NCI-H1092 treated with DMSO at 0.1 percent for 48 hours (cell line): Measurements from ENCODE around the gene SHC3.

Source experiments
- DNase-seq: peaks from one replicate; lab custom pipeline; 2025; lab: John Stamatoyannopoulos, UW

Gene SHC3

DNA sequence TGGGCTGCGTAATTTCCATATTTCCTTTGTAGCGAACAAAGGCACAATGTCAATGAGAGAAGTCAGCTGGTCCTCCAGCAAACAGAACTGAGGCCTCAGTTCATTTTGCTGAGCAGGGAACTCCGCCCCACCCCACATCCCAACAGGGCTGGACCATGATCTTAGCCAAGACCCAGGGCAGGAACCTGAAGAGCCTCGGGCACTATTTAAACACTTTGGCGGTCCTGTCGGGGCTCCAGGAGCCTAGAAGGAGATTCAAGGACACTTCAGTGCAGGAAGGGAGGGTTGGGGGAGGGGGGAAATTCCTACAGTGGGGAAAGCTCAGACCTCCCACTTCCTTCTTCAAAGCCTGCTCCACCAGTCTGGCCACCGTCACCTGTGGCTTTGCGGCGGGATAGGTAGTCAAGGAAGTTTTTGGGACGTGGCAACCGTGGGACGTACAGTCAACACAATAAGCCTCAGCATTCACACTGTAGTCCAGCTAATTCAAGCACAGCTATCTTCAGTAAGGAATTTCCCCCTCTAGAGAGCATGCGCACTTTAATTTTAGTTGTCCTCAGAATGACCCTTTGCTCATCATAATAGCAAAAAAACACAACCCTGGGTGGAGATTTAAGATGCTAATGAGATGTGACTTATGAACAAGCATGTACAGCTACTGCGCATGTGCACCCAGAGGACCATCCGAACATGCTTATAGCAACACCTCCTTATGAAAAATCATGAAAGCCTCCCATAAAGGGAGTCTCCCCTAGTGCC lies 156.4 kb downstream of the SHC3 start:
- DNase-seq = no peak

- no peak for DNase-seq
Observed at GRCh38 chr9:89021154-89021803, 157.3 kb downstream of the SHC3 start.

DNA sequence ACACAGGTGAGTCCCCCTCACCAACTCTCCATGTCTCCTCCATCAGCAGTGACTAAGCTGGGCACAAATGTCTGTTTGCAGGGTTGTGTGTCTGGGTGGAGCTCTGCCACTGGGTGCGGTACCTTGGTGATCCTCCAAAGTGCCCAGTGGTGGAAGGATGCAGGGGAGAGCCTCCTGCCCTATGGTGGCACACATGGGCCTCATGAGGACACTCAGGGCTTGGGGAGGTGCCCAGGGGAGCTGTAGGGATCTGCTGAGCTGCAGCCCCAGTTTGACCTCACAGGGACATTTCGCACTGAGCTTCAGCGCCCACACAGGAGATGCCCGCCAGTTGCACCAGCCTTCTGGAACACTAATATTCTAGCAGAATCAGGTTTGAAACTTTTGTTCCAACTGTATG lies 157.9 kb downstream of the SHC3 start:
- no peak for DNase-seq

DNA sequence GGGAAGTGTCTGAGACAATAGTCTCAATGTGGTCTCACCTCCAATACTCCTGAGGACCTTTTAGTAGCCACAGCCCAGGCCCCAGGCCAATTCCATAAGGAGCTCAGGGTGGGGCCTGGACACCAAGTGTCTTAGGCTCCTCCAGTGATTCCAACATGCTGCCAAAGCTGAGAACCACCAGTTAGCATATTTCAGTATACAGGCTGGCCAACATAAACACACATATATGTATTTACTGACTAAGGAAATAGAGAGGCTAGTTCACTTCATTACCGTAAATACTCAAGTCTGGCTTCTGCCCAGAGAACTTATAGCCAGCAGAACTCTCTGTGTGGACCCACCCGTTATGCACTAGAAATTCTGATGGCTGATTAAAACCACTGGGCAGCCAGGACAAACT lies 163.3 kb downstream of the SHC3 start:
- no peak for DNase-seq

GRCh38 chr9:89014153-89014552 lies 164.5 kb downstream of the SHC3 start:
- no peak for DNase-seq

DNA sequence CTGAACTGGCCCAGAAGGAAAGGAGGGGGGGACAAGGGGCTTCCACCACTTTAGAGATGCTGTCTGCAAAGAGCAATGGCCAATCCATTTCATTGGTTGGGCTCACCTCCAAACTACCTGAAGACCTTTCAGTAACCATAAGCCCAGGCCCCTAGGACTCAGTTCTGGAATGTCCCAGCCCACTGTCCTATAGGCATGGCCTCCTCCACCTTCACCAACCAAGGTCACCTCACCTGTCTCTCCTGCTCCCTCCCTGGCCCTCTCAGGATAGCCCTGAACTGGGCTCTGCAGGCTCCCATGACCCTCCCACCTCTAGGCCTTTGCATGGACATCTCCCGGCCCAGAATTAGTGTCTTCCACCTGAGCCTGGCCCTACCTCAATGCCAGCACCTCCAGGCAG lies 165.0 kb downstream of the SHC3 start:
- DNase-seq = no peak

DNA sequence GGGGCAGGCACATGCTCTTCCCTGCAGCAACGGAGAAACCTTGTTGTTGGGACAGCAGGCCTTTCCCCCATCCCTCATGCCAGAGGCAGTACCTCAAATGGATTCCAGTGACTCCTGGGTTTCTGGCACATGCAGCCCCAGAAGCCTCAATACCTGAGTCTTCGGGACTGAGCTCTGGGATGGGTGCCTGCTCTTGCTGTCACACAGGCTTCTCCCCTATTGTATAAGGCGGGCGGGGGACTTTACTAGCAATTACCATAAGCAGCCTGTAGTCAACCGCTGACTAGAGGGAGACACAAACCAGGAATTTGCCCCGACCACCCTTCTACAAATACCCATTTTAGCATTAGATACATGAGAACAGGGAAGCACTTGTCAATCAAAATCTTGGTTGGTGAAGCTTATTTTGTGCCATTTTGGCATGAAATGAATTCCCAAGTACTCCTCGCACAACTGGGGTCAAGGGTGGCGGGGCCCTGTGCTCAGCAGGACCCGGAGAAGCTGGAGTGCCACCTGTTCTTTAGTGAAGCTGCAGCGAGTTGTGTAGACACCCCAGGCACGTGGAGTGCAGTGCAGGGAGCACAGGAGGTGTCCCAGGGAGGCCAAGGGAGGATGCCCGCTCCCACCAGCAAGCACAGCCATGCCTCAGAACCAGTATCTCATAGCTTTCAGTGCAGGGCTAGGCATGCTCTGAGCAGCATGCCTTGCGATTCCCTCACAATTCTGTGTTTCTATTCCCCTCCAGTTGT lies 166.2 kb downstream of the SHC3 start:
- no peak for DNase-seq

DNA sequence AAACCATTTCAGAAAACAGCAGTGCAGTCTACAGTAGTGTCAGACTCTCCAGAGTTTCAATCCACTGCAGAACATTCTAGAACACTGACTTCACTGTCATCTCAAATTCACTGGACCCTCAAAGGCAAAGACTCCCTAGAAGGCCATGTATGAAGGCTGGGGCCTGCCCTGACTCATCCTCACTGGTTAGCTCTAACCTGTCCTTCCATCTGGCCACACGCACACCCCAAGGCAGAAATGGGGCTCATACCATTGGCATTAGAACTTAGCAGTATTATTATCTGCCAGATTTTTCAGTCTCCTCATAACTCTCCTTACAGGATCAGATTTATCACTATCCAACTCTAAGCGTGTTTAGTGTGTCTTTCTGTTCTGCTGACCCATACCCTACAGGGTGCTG lies 166.9 kb downstream of the SHC3 start:
- DNase-seq = no peak

GRCh38 chr9:89010526-89011111 lies 168.0 kb downstream of the SHC3 start:
- DNase-seq = no peak

DNA sequence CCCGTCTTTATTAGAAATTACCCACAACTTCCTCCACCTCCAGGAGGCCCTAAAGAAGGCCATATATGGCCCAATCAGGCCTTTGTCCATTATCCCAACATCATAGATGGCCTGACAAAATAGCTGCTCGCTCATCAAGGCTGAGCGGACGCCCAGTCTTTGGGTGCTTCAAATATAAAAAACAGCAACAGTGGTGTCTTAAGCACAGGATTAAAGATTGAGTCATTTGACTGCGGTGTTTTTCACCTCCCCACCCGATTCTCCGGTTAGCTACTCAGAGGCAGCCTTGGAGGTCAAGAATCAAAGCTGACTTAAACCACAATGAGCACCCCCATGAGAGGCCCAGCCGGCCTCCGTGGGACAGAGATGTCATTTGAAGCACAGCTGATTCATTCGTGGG lies 168.6 kb downstream of the SHC3 start:
- DNase-seq = no peak

GRCh38 chr9:89009546-89009840 lies 169.1 kb downstream of the SHC3 start:
- no peak for DNase-seq

- DNase-seq = no peak
Observed at GRCh38 chr9:89008744-89009545, 169.7 kb downstream of the SHC3 start.

DNA sequence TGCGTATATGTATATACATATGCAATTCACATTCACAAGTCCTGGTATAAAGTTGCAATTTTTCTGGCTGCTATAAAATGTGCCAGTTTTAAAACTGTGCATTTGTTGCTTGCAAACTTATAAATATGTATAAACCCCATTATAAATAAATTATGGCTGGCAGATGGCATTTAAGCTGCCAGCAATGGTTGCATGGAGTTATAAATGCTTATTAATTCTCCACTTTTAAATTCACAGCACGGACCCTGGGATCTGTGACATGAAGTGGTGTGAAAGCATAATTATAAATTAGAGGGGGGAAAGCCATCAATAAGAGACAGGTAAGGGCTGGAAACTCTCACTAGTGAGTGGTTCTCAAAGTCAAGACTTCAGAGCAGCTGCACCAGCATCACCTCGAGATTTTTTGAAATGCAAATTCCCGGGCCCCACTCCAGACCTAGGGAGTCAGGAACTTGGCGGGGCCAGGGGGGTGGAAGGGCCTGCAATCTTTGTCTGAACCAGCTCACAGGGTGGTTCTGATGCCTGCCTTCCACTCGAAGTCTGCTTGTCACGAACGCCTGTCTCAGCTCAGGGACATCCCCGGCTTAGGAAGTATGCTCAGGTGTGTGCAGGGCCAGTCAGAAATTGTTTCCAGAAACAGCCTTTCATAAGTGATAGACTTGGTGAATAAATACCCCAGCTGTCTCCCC lies 170.4 kb downstream of the SHC3 start:
- no peak for DNase-seq

DNA sequence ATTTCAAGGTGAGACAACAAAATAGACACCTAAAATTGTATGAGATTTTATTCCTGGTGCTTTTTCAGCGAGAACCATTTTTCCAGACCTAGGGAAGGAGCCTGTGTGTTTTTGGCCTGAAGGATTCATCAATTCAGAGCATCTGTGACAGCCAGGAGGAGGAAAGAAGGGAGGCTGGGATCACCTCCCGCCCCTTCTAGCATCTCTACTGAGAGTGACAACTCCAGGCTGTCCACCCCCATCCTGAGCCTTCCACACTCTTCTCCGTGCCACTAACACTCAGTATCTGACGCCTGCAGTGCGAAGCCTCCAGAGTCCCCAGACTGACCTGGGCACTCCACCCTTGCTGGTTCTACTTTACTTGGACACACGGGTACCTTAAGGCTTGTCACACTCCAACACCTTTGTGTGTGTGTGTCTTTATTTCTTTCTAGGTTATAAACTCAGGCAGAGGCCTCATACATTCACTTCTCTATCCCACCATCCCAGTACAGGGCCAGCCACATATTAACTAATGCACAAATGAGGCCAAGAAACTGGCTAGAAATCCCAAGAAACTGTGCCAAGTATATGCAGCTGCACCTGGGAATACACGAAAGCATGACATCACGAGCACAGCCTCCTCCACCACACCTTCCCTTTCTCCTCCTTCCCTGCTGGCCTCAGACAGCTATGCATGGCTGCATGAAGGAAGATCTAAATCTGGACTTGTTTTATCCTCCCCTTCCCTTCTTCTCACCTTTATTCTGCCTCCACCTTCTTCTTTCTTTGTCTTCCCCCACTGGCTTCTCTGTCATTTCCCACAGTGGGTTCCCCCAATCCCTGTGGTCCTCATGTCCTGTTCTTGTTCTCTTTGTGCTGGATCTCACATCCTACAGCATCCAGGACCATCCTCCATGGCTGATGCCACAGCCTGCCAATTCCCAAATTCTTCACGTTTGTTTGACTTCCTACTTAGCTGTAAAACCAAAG lies 171.3 kb downstream of the SHC3 start:
- DNase-seq = no peak

GRCh38 chr9:89006267-89006666 lies 172.4 kb downstream of the SHC3 start:
- DNase-seq = no peak

DNA sequence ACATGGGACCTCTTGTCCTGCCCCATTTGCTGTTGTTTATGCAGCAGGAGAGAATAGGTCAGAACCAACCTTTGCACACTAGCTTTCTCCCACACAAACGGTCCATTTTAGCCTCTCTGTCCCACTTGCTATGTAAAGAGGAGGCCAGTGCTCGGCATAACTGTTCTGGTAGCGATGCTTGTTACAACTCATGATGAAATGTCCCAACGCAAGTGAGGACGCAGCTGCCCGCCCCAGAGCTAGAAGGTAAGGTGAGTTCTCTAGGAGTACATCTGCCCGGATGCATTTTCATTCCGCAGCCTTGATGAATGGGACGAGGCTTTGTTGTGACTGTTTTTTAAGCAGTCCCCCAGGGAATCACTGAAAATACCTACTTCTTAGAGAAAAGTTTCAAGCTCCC lies 173.3 kb downstream of the SHC3 start:
- no peak for DNase-seq

GRCh38 chr9:89002987-89003386 lies 175.6 kb downstream of the SHC3 start:
- DNase-seq = no peak

DNA sequence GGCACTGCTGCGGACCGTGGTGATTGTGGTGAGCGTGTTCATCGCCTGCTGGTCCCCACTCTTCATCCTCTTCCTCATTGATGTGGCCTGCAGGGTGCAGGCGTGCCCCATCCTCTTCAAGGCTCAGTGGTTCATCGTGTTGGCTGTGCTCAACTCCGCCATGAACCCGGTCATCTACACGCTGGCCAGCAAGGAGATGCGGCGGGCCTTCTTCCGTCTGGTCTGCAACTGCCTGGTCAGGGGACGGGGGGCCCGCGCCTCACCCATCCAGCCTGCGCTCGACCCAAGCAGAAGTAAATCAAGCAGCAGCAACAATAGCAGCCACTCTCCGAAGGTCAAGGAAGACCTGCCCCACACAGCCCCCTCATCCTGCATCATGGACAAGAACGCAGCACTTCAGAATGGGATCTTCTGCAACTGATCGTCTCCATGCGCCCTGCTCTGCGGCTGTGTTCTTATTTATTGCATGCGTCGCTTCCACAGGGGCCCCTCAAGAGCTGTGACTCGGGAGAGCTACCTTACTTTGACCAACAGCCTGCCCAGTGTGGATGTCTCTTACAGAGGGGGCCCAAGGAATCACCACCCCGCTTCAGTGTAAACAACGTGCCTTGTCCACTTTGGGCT lies 176.6 kb downstream of the SHC3 start:
- no peak for DNase-seq

DNA sequence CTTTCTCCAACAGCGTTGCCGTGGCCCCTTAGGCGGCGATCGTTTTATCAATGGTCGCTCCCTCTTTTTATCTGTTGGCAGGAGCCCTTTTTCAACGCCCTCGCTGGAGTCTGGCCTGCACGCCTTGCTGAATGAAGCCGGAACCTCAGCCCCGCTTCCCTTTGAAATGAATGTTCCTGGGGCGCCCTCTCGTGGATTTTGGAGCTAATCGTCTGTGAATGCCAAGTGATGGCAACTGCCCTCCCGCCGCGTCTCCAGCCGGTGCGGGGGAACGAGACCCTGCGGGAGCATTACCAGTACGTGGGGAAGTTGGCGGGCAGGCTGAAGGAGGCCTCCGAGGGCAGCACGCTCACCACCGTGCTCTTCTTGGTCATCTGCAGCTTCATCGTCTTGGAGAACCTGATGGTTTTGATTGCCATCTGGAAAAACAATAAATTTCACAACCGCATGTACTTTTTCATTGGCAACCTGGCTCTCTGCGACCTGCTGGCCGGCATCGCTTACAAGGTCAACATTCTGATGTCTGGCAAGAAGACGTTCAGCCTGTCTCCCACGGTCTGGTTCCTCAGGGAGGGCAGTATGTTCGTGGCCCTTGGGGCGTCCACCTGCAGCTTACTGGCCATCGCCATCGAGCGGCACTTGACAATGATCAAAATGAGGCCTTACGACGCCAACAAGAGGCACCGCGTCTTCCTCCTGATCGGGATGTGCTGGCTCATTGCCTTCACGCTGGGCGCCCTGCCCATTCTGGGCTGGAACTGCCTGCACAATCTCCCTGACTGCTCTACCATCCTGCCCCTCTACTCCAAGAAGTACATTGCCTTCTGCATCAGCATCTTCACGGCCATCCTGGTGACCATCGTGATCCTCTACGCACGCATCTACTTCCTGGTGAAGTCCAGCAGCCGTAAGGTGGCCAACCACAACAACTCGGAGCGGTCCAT lies 177.4 kb downstream of the SHC3 start:
- DNase-seq = peak; percentile 75
